NCI-H1092 (cell line): ENCODE measurements around the gene TTYH2.

Experiments
- DNase-seq: peaks from one replicate; lab custom pipeline; 2025; lab: John Stamatoyannopoulos, UW

Gene TTYH2

GRCh38 chr17:74292495-74292894 lies 79.1 kb downstream of the TTYH2 start:
- no peak for DNase-seq

GRCh38 chr17:74295625-74296547 lies 82.5 kb downstream of the TTYH2 start:
- no peak for DNase-seq

DNA sequence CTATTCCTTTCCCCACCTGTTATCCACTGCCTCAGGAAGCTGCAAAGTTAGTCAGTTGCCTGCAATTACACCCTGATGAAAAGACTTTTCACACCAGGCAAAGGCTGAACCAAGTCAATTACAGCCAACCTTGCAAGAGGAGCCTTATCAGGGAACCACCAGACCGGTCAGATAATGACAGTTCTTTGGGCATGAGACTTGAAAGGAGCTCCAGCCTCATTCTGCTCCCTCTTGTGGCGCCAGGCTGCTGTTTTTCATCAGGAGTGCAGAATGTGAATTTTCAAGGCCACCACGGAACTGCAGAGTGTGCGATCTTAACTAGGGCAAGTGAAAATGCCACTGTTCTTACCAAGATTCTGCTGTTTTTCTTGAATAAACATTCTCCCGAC lies 83.2 kb downstream of the TTYH2 start:
- peak; percentile 38 for DNase-seq

GRCh38 chr17:74297941-74298340 lies 84.6 kb downstream of the TTYH2 start:
- DNase-seq: no peak

DNA sequence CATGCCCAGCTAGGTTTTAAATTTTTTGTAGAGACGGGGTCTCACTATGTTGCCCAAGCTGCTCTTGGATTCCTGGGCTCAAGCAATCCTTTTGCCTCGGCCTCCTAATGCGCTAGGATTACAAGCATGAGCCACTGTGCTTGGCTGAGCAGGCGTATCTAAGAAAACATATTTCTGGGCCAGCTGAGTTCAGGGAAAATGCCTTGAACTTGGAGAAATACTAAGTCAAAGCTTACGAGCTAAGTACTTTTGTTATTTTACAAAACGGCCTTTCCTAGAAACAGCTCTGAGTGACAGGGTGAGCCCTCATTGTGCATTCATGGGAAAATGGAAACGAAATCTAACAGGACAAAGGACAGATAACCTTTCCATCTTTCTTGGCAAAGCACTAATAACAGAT lies 85.4 kb downstream of the TTYH2 start:
- no peak for DNase-seq

GRCh38 chr17:74299226-74300009 lies 86.0 kb downstream of the TTYH2 start:
- DNase-seq: no peak

DNA sequence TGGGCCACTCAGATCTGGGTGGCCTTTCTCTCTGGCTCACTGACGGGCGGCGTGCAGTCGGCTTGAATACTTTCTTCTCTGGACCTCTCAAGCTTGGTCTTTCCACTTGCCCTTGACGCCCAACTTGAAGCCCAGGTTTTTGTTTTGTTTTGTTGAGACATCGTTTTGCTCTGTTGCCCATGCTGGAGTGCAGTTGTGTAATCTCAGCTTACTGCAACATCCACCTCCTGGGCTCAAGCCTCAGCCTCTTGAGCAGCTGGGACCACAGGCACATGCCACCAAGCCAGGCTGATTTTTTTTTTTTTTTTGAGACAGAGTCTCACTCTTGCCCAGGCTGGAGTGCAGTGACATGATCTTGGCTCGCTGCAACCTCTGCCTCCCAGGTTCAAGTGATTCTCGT lies 89.9 kb downstream of the TTYH2 start:
- no peak for DNase-seq

- no peak for DNase-seq
Observed at GRCh38 chr17:74304184-74304583, 90.8 kb downstream of the TTYH2 start.

DNA sequence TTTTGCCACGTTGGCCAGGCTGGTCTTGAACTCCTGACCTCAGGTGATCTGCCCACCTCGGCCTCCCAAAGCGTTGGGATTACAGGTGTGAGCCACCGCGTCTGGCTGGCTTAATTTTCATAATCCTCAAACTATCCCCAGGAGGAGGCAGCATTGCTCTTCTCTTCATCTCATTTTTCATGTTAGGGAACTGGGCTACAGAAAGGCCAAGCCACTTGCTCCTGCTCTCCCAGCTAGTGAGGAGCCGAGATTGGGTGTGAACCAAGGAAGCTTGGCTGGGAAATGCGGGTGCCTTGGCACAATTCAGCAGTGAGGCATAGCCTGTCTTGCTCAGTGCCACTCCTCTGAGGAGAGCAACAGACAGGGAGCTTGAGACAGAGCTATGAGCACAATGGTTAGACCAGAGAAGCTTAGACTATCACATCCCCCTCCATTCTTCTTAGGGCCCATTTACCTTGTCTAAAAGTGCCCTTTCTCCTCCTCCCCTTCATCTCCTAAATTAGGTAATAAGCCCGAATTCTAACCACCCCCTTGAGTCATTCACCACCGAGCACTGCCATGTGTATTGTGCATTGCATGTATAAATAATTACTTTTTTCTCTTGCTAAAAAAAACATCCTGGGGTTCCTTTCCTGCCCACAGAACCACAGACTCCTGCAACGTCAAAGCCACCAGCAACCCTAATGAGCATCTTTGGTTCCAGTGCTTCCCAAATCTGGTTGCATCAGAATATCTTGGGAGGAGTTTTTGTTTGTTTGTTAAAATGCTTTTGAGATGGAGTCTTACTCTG lies 92.7 kb downstream of the TTYH2 start:
- DNase-seq: peak; percentile 43

DNA sequence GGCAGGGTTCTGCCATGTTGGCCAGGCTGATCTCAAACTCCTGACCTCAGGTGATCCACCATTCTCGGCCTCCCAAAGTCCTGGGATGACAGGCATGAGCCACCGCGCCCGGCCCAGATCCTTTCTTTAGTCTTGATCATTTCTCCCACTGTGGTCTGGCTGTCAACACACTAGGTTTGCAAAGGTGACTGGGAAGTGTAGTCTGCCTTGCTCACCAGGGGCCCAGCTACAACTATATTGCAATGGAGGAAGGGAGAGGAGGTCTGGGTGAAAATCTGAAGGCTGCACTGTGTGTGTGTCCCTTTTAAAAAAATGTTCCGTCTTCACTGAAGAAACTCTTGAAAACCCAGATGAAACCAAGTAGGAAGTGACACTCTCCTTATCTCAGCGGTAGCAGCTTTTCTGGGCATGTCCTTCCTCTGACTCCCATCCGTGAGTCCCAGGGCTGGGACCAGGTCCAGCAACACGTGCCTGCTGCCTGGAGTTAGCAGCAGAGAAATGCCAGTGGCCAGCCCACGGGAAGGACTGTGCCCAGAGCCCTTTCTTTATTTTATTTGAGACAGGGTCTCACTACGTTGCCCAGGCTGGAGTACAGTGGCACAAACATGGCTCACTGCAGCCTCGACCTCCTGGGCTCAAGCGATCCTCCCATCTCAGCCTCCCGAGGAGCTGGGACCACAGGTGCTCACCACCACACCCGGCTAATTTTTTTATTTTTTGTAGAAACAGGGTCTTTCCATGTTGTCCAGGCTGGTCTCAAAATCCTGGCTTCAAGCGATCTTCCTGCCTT lies 94.8 kb downstream of the TTYH2 start:
- no peak for DNase-seq

GRCh38 chr17:74309902-74310301 lies 96.5 kb downstream of the TTYH2 start:
- no peak for DNase-seq
